Ascending aorta (tissue), 2 donors: ENCODE measurements around the gene OTUB1. TPM values are rescaled to one million over a fixed set of nuclear protein-coding genes. Genes with fewer than 3 reads are reported as not detected.

Experiments
- DNase-seq, 2 donors: peaks; one replicate each; pipeline ENCODE4 v3.0.0-alpha.2; 2019; ENCODE audit warnings: low spot score in 2 of 2
- H3K27ac ChIP-seq, 2 donors: fragments of 200-600 bp; sonication (generic); one replicate each; pipeline ENCODE4 v1.5.1; 2016 to 2017; ENCODE audit warnings: mild to moderate bottlenecking in 1 of 2
- H3K27me3 ChIP-seq: fragments of 200-600 bp; sonication (generic); one replicate; pipeline ENCODE4 v1.5.1; 2017
- H3K36me3 ChIP-seq, 2 donors: fragments of 200-600 bp; sonication (generic); one replicate each; pipeline ENCODE4 v1.5.1; 2016
- H3K4me1 ChIP-seq, 2 donors: fragments of 200-600 bp; sonication (generic); one replicate each; pipeline ENCODE4 v1.5.1; 2016 to 2017; ENCODE audit warnings: mild to moderate bottlenecking in 1 of 2
- H3K4me3 ChIP-seq, 2 donors: fragments of 200-600 bp; sonication (generic); one replicate each; pipeline ENCODE4 v1.5.1; 2016 to 2017; ENCODE audit warnings: mild to moderate bottlenecking in 1 of 2
- H3K9me3 ChIP-seq, 2 donors: fragments of 200-600 bp; sonication (generic); one replicate each; pipeline ENCODE4 v1.5.1; 2016
- intact Hi-C: fragments of 100-400 bp; cut with DNase I; formaldehyde crosslinking; loops from one replicate; pipeline ENCODE4 v1.15.1; 2023
- total RNA-seq: library from RNA; depleted of rRNA; stranded (reverse); fragments of >200 nt; gene quantifications from one replicate; pipeline ENCODE4 v1.1.0, GENCODE V29; 2016
- TF ChIP-seq, protein P1 (sequence below), 3 experiments: fragments of 200-600 bp in 2 of 3; fragments of 450-650 bp in 1 of 3; sonication (generic) in 2 of 3; IDR thresholded peaks; one replicate each; pipeline ENCODE4 v1.5.1; 2016 to 2019; ENCODE audit warnings: antibody characterized with exemption in 3 of 3, mild to moderate bottlenecking in 1 of 3, moderate library complexity in 1 of 3

OTUB1 gene
- total RNA-seq, 1 donor from 2014 or later = 89.4 TPM

GRCh38 chr11:64036087-64037026 lies 50.1 kb downstream of the OTUB1 start:
- H3K4me3 ChIP-seq = peak overlapping the region; percentile 49 to 79
- intact Hi-C loops = no loop called here
- H3K9me3 ChIP-seq = no peaks in the 10 kb centered on the region
- H3K27me3 ChIP-seq = peaks cover 5% of the 10 kb centered on the region
- H3K4me1 ChIP-seq = peaks cover 11 to 12% of the 10 kb centered on the region in 2 donors
- H3K36me3 ChIP-seq = no peaks in the 10 kb centered on the region
- TF ChIP-seq, protein P1, sequence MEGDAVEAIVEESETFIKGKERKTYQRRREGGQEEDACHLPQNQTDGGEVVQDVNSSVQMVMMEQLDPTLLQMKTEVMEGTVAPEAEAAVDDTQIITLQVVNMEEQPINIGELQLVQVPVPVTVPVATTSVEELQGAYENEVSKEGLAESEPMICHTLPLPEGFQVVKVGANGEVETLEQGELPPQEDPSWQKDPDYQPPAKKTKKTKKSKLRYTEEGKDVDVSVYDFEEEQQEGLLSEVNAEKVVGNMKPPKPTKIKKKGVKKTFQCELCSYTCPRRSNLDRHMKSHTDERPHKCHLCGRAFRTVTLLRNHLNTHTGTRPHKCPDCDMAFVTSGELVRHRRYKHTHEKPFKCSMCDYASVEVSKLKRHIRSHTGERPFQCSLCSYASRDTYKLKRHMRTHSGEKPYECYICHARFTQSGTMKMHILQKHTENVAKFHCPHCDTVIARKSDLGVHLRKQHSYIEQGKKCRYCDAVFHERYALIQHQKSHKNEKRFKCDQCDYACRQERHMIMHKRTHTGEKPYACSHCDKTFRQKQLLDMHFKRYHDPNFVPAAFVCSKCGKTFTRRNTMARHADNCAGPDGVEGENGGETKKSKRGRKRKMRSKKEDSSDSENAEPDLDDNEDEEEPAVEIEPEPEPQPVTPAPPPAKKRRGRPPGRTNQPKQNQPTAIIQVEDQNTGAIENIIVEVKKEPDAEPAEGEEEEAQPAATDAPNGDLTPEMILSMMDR (IDR thresholded peaks at IDR 0.05) = peak in 1 of 3 experiments; percentile 10
- no peak for DNase-seq
- no peak overlapping the region for H3K27ac ChIP-seq

GRCh38 chr11:64037027-64037634 lies 50.9 kb downstream of the OTUB1 start:
- no peak overlapping the region for H3K27ac ChIP-seq

GRCh38 chr11:64038500-64038899 lies 52.3 kb downstream of the OTUB1 start:
- H3K27ac ChIP-seq = no peak overlapping the region
- intact Hi-C loops = no loop called here
- no peak overlapping the region for H3K4me3 ChIP-seq
- TF ChIP-seq, protein P1 (IDR thresholded peaks at IDR 0.05) = no peak
- H3K27me3 ChIP-seq = peaks cover 5% of the 10 kb centered on the region
- H3K36me3 ChIP-seq = no peaks in the 10 kb centered on the region
- H3K9me3 ChIP-seq = no peaks in the 10 kb centered on the region
- peaks cover 11 to 12% of the 10 kb centered on the region in 2 donors for H3K4me1 ChIP-seq
- no peak for DNase-seq

More at GRCh38 chr11:64037027-64037634, 50.9 kb downstream of the OTUB1 start:
- H3K4me1 ChIP-seq = peaks cover 11 to 12% of the 10 kb centered on the region in 2 donors
- H3K36me3 ChIP-seq = no peaks in the 10 kb centered on the region
- H3K4me3 ChIP-seq = peak overlapping the region; percentile 49 to 79
- H3K27me3 ChIP-seq = peaks cover 5% of the 10 kb centered on the region
- no peak for DNase-seq
- no peaks in the 10 kb centered on the region for H3K9me3 ChIP-seq
- TF ChIP-seq, protein P1 (IDR thresholded peaks at IDR 0.05) = no peak
- intact Hi-C loops = no loop called here

DNA sequence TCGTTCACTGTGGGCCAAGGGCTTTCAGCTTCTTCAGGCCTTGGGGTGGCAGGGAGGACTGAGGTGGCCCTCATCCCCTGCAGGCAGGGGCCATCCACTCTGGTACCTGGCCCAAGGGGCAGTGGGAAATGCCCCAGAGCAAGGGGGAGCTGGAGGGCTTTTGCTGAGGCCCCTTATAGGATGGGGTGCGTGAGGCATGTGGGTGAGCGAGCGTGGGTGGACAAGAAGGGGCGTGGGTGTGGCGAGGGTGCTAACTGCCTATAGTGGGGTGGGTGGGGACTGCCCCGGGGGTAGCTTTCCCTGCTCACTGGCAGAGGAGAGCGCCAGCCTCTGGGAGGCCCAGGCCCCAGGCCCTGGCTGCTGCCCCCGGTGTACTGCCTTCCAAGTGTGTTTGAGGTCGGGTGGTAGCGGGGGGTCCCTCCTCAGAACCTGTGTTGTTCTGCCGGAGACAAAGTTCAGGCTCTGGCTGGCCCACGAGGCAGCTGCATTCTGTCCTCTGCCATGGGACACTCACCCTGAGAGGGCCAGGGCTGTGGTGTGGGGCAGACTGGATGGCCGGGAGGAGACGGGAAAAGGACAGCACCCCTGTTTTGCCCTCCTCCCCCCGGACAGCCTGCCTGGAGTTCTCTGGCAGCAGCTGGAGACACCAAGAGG lies 52.9 kb downstream of the OTUB1 start:
- peaks cover 11 to 12% of the 10 kb centered on the region in 2 donors for H3K4me1 ChIP-seq
- H3K27ac ChIP-seq = no peak overlapping the region
- H3K4me3 ChIP-seq = no peak overlapping the region
- no peaks in the 10 kb centered on the region for H3K36me3 ChIP-seq
- no peak for DNase-seq
- H3K27me3 ChIP-seq = peaks cover 5% of the 10 kb centered on the region
- H3K9me3 ChIP-seq = no peaks in the 10 kb centered on the region
- TF ChIP-seq, protein P1 (IDR thresholded peaks at IDR 0.05) = no peak
- intact Hi-C loops = no loop called here

DNA sequence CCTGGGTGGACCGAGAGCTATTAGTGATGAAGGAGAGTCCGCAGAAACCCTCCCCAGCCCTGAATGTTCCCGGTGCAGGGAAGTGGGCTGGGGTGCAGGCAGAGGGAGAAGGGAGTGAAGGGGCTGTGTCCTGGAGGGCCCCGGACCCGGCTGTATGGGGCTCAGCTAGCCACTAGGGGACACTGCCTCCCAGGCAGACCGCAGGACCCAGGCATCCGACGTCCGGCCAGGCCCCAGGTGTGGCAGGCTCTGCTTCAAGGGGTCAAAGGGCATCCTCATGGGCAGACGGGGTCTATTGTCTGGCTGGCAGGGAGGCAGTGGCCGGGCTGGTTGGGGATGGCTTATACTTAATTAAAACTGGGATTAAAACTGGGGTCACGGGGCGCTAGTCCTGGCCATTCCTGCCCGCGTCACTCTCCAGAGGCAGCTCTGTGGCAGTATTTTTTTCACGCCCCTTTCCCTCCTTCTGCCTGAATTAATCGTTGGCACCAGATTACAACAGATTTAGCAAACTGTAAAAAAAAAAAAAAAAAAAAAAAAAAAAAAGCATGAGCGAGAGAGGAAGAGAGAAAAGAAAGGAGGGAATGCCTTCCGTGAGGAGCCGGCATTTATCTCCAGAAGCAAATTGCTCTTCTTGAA lies 54.6 kb downstream of the OTUB1 start:
- H3K9me3 ChIP-seq = no peaks in the 10 kb centered on the region
- H3K36me3 ChIP-seq = no peaks in the 10 kb centered on the region
- intact Hi-C loops = no loop called here
- H3K4me3 ChIP-seq = no peak overlapping the region
- H3K4me1 ChIP-seq = peaks cover 6 to 8% of the 10 kb centered on the region in 2 donors
- TF ChIP-seq, protein P1 (IDR thresholded peaks at IDR 0.05) = no peak
- no peak for DNase-seq
- no peaks in the 10 kb centered on the region for H3K27me3 ChIP-seq
- no peak overlapping the region for H3K27ac ChIP-seq
